Esophagus (tissue), 2 donors: Measurements from ENCODE around the gene PLEKHH1. TPM values are rescaled to one million over a fixed set of nuclear protein-coding genes. Genes with fewer than 3 reads are reported as not detected.

ENCODE experiments used
- H3K27ac ChIP-seq, 2 donors: one replicate each; pipeline ENCODE4 v1.5.1; 2013; ENCODE audit warnings: low read depth in 2 of 2, mild to moderate bottlenecking in 2 of 2, inconsistent platforms in 1 of 2, low read length in 1 of 2, moderate library complexity in 1 of 2
- H3K27me3 ChIP-seq, 2 donors: one replicate each; pipeline ENCODE4 v1.6.1; 2013; ENCODE audit warnings: low read length in 2 of 2, control low read depth in 1 of 2, mild to moderate bottlenecking in 1 of 2; ENCODE audit not compliant: insufficient read depth in 2 of 2, control insufficient read depth in 1 of 2
- H3K36me3 ChIP-seq, 2 donors: one replicate each; pipeline ENCODE4 v1.6.1; 2013; ENCODE audit warnings: low read length in 1 of 2; ENCODE audit not compliant: control insufficient read depth in 2 of 2, insufficient read depth in 2 of 2
- H3K4me1 ChIP-seq, 2 donors: one replicate each; pipeline ENCODE4 v1.6.1; 2013; ENCODE audit warnings: low read length in 1 of 2; ENCODE audit not compliant: control insufficient read depth in 2 of 2, insufficient read depth in 2 of 2
- H3K4me3 ChIP-seq, 2 donors: one replicate each; pipeline ENCODE4 v1.5.1; 2013; ENCODE audit warnings: low read length in 2 of 2, mild to moderate bottlenecking in 2 of 2, low read depth in 1 of 2, moderate library complexity in 1 of 2
- H3K9me3 ChIP-seq, 2 donors: one replicate each; pipeline ENCODE4 v1.6.1; 2013; ENCODE audit warnings: mild to moderate bottlenecking in 2 of 2, low read depth in 1 of 2, low read length in 1 of 2, moderate library complexity in 1 of 2; ENCODE audit not compliant: control insufficient read depth in 2 of 2, insufficient read depth in 1 of 2
- WGBS, 2 donors: extraction: QIAGEN DNeasy Blood & Tissue Kit; methylation state at CpG; one replicate each; pipeline ENCODE4 v1.1.7; 2013; 5-methylcytosine and 5-hydroxymethylcytosine counted together
- polyA plus RNA-seq, 2 donors: library from polyadenylated mRNA; stranded (reverse); fragments of 200-250 nt; gene quantifications; one replicate each; pipeline ENCODE4 v1.2.3, GENCODE V29; 2013
- donor health status: healthy with polysubstance abuse.
- donor health status: Bipolar disorder and iron deficiency.

PLEKHH1 gene
- polyA plus RNA-seq = 10 to 100 TPM in 1 of 2 donors, 1 to 10 TPM in 1; 2.4 to 10.3 TPM

DNA sequence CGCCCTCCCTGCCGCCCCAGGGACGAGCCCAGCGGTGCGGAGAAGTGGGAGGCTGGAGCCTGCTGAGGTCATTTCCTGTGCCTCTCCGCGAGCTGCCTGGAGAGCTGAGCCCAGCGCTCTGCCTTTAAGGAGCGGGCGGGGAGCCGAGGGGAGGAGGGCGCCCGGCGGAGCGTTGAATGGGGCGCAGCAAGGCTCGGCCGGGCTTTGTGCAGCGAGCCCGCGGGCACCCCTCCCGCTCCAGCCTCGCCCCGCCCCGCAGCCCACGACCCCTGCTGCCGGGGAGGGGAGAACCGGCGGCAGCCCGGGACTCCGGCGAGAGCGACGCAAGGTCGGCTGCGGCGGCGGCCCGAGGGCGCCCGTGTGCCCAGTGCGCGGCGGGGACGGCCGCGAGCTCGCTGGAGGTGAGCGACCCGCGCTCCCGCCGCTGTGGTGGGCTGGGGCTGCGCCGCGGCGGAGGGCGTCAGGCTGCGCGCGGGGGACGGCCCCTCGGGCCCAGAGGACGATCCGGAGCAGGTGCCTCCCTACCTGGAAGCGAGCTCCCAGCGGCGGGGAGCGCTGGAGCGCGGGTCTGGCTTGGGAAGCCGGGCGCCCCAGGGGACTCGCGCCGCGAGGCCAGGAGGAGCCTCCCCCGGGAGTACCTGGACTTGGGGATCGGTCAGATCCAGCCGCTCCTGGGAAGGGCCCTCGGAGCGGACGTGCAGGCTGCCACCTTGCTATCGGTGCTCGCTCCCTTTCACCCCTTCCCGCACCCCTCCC is at the start of gene PLEKHH1:
Gene PLEKHH1 (plus strand): TSS at position 293 of the 756 bp plus-strand sequence. CDS start 8,578 bp downstream, outside the sequence.
- H3K27ac ChIP-seq = peak within 1 kb of the TSS in 1 of 2 donors; percentile 53
- no peaks in the 10 kb centered on the region for H3K9me3 ChIP-seq
- 1% methylated on average over 73 to 86 of the region's 86 CpGs for WGBS, 2 donors
- peaks cover 0 to 2% of the 10 kb centered on the region in 2 donors for H3K4me1 ChIP-seq
- no peaks in the 10 kb centered on the region for H3K36me3 ChIP-seq
- no peaks in the 10 kb centered on the region for H3K27me3 ChIP-seq
- peak within 1 kb of the TSS; percentile 75 to 77 for H3K4me3 ChIP-seq

DNA sequence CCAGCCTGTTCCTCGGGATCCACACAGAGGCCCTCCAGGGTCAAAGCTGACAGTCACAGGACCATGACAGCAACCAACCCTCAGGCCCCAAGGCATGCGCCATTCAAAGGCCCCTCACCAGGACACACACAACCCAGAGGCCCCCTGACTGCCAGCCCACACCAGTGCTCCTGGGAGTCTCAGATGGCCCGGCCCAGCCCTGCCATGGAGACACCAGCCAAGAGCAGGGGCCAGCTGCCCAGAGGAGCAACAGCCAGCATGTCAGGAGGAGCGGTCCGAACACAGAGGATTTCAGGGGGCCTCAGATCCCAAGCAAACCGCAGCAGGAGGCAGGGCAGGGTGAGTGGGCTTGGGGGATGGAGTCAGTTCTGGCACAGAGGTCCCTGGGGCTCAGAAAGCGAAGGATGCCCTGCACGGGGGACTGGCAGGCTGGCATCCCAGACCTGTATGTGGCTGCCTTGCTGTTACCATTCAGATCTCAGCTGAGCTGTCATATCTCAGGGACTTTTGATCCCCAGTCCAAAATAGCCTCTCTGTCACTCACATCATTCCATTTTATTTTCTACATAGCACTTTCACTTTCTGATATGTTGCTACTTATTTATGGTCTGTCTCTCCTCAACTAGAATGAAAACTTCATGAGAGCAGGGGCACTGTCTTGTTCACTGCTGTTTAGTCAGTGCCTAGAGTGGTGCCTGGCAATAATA is 49.4 kb upstream of the PLEKHH1 start:
- no peaks in the 10 kb centered on the region for H3K36me3 ChIP-seq
- no peaks in the 10 kb centered on the region for H3K4me1 ChIP-seq
- no peak overlapping the region for H3K4me3 ChIP-seq
- H3K9me3 ChIP-seq = no peaks in the 10 kb centered on the region
- no peak overlapping the region for H3K27ac ChIP-seq
- 82 to 88% methylated on average over 8 of the region's 8 CpGs for WGBS, 2 donors
- no peaks in the 10 kb centered on the region for H3K27me3 ChIP-seq

DNA sequence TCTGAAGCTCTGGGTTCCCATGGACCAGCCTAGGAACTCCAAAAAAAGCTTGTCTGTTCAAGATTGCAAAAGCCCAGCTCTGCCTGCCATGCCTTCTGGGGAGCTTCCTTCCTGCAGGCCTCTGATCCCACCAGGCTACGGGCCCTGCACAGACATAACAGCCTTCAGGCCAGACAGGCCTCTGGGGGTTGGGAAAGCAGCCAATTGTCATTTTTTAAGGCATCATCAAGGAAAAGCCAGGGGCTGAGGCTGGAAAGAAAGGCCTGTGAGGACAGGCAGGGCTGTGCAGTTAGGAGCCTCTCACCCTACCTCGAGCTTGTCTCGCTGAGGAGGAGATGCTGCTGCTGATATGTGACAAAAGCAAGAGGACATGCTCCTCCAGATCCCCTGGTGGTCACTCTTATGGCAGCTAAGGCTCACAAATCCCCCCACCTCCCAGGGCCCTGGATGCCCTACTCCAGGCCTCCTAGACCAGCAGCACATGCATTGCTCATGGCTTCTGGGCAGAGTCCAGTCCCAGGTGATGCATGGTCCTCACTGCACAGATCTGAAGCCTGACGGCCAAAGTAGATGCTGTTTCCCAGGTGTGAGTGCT is 47.5 kb upstream of the PLEKHH1 start:
- no peaks in the 10 kb centered on the region for H3K36me3 ChIP-seq
- no peak overlapping the region for H3K4me3 ChIP-seq
- H3K9me3 ChIP-seq = no peaks in the 10 kb centered on the region
- H3K4me1 ChIP-seq = no peaks in the 10 kb centered on the region
- H3K27me3 ChIP-seq = no peaks in the 10 kb centered on the region
- 72 to 82% methylated on average over 4 of the region's 4 CpGs for WGBS, 2 donors
- no peak overlapping the region for H3K27ac ChIP-seq

DNA sequence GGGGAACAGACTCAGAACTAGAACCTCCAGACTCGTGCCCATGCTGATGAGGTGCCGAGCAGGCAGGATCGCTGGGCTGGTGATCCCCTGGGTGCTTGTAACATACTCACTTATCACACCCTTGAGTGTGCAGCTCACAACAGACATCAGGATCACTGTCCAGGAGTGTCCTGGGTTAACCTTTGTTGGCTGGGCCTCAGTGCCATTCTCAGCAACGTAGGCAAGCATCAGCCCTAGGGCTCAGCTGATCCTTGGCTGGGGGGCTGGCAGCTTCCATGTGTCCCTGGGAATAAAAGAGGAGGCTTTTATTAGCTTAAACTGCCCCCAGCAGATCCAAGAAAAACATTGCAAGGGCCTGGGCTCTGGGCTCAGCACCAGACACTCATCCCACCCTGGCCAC is 46.2 kb upstream of the PLEKHH1 start:
- Histone ChIP-seq H3K4me1 (no peaks in the 10 kb centered on the region), H3K27me3 (no peaks in the 10 kb centered on the region), H3K27ac (no peak overlapping the region), H3K36me3 (no peaks in the 10 kb centered on the region), H3K9me3 (no peaks in the 10 kb centered on the region), H3K4me3 (no peak overlapping the region)
- WGBS, 2 donors = 81 to 83% methylated on average over 4 of the region's 4 CpGs

DNA sequence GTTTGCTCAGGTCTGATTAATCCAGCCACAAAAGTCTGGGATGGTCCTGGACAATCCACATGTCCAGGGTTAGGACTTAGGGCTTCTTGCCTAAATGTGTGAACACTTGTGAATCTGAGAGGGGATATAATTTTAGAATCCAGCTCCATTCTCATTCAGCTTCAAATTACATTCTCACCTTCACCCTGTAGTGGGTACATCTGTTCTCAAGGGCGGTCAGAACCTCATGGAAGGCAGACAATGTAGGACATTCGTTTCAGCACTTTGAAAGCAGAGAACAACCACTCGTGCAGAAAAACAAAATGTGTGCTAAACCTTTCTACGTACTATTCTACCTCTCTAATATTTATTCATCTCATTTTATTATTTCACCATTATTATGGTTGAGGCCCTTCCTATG is 45.8 kb upstream of the PLEKHH1 start:
- WGBS, 2 donors = 78 to 94% methylated on average over 4 of the region's 4 CpGs
- Histone ChIP-seq H3K9me3 (no peaks in the 10 kb centered on the region), H3K4me3 (no peak overlapping the region), H3K27me3 (no peaks in the 10 kb centered on the region), H3K4me1 (no peaks in the 10 kb centered on the region), H3K36me3 (no peaks in the 10 kb centered on the region), H3K27ac (no peak overlapping the region)

DNA sequence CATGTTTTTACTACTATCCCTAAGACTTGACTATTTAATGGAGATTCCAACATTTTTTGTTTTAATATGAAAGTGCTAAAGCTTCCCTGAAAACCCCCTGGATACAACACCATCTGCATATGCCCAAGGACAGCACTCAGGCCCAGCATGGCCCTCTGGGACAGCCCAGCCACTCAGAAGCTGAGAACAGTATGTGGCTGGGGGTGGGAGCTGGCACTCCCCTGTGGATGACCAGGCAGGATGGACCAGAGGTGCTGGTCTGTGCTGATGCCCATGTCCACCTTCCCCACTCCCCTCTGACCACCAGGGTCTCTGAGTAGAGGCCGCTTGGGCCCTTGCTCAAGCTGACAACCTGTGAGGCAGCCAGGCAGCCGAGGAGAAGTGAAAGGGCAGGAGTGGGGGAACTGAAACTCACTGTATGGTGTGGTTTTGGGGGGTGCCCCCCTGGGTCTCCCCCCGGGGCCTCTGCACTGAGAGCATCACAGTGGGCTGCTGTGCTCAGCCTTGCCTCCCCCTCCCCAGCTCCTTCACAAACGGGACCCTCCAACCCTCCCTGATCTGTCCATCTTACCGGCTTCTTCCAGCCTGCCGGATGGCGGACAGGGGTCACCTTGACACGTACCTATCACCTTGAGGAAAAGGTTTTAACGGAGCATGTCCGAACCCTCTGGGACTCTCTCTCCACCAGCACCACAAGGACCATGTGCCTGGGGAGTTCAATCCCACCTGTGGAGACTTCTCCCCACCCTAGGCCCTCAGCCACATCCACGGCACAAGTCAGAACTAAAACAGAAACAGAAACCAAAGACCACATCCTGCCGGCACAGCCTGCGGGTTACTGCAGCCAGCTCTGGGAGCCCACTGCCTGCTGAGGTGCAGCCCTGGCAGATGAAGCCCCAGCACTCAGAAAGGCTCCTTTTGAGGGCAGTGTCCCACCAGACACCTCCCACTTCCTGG is 44.9 kb upstream of the PLEKHH1 start, which contains the start of gene TMEM229B:
Gene TMEM229B (minus strand): TSS at position 785 of the 957 bp plus-strand sequence. CDS start 14,798 bp downstream, outside the sequence.
- Histone ChIP-seq H3K27me3 (no peaks in the 10 kb centered on the region), H3K4me1 (no peaks in the 10 kb centered on the region), H3K4me3 (peak within 1 kb of the TSS in 1 of 2 donors; percentile 19), H3K36me3 (no peaks in the 10 kb centered on the region), H3K9me3 (peaks cover 0 to 2% of the 10 kb centered on the region in 2 donors), H3K27ac (peak within 1 kb of the TSS; percentile 23 to 53)
- WGBS, 2 donors = 56 to 69% methylated on average over 12 to 13 of the region's 13 CpGs

DNA sequence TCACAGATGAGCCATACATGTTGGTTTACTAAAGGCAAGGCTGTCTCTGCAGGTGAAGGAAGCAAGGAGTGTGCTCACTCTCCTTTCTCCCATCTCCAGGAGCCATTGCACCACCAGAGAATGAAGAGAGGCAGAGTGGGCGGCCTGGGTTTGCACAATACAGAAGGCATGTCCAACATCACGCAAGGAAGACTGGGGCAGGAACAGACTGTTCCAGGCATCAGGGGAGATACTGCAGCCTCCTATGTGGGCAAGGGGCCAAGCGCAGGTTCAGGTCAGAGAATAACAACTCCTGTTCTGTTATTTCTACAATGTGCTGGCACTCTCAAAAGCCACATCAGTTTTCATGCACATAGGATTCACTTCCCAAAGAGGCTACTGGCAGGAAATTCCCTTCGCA is 42.9 kb upstream of the PLEKHH1 start:
- peaks cover 2 to 13% of the 10 kb centered on the region in 2 donors for H3K9me3 ChIP-seq
- no peaks in the 10 kb centered on the region for H3K4me1 ChIP-seq
- no peaks in the 10 kb centered on the region for H3K27me3 ChIP-seq
- H3K27ac ChIP-seq = no peak overlapping the region
- no peak overlapping the region for H3K4me3 ChIP-seq
- H3K36me3 ChIP-seq = no peaks in the 10 kb centered on the region
- WGBS, 2 donors = 78 to 81% methylated on average over 4 of the region's 4 CpGs

DNA sequence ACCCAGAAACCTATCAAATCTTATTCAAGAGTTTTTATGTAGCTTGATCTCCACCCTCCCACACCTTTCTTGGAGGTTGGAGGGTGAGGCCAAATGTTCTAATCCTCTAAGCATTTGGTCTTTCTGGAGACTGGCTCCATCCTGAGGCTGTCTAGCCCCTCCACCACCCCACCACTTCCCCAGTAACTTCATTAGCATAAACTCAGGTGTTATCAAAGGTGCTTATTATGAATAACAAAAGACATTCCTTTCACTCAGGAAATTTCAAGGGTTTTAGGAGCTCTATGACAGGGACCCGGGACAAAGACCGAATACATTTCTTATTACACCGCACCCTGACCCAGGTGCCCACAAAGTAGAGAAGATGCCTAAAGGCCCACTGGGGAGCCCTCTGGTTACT is 41.8 kb upstream of the PLEKHH1 start:
- H3K27me3 ChIP-seq = no peaks in the 10 kb centered on the region
- WGBS, 2 donors = 95 to 96% methylated on average over 3 of the region's 3 CpGs
- H3K4me3 ChIP-seq = no peak overlapping the region
- H3K27ac ChIP-seq = no peak overlapping the region
- no peaks in the 10 kb centered on the region for H3K4me1 ChIP-seq
- H3K36me3 ChIP-seq = no peaks in the 10 kb centered on the region
- peaks cover 2 to 13% of the 10 kb centered on the region in 2 donors for H3K9me3 ChIP-seq
